GM18909 (cell line): ENCODE measurements around the gene ADA.

Source experiments
- ATAC-seq: cut with Tn5 transposase; IDR thresholded peaks from one replicate; pipeline ENCODE4 v1.9.1; 2021; ENCODE audit warnings: mild to moderate bottlenecking; ENCODE audit not compliant: unreplicated experiment, poor library complexity

The ADA gene

DNA sequence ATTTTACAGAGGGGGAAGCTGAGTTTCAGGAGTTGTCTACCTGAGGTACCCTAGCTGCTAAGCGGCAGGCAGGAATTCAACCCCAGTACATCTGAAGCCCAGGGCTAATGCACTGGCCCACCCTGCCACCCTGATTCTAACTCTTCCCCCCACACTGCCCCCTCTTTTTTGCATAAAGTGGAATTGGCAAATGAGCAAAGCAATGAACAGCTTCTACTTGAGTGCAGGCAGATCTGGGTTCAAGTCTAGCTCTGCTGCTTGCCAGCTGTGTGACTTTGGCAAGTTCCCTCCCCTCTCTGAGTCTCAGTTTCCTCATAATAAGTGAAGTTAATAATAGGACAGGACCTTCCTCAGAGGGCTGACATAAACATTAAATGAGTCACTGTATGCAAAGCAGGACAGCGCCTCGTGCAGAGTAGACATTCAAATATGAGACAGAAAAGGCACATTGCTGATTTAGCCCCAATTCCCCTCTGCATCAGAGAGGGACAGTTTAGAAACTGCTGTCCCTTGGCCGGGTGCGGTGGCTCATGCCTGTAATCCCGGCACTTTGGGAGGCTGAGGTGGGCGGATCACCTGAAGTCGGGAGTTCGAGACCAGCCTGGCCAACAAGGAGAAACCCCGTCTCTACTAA is 4.7 kb downstream of the ADA start:
- ATAC-seq: peak; percentile 54

DNA sequence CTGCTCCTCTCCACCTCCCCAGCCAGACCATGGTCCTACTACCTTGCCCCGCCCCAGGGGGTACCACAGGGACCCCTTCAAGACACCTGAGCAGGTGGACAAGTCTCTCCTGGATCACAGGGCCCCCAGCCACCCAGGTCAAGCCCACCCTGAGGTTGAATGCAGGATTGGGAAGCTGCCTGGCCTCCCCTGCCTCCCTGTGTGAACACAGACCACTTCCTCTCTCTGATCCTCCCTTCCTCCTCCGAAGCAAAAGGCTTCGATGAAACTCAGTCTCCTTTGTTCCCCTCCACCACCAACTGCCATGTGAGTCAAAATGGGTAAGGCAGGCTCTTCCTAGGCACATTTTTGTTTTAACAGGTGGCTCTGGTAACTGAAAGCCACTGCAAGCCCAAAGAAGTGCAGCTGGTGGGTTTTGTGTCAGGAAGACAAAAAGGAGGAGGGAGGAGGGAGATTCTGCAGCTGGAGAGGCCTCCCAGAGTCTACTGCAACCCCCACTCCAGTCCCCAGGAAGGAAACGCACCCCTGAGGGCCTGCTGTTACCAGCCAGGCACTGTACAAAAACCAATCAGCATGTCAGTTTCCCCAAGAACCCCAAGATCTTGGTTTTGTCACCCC is 5.4 kb downstream of the ADA start:
- ATAC-seq: peak; percentile 26

DNA sequence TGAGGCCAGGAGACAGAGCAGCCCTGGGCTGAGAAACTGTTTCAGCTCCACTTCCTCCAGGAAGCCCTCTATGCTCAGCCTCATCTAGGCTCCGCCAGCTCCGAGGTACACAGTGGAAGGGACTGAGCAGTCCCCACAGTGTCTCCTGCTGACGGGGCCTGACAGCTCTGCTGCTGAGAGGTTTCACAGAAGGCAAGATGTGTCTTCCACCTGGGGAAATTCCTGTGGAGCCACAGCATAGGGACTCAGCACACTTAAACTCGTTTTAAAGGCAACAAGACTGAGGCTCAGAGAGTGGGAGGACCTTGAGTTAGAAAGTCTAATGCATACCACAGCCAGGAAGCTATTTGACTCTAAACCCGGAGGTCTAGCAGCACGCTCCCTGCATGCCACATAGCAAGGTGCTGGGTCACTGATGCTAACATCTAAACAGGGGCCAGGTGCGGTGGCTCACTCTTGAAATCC is 6.8 kb downstream of the ADA start:
- no peak for ATAC-seq

DNA sequence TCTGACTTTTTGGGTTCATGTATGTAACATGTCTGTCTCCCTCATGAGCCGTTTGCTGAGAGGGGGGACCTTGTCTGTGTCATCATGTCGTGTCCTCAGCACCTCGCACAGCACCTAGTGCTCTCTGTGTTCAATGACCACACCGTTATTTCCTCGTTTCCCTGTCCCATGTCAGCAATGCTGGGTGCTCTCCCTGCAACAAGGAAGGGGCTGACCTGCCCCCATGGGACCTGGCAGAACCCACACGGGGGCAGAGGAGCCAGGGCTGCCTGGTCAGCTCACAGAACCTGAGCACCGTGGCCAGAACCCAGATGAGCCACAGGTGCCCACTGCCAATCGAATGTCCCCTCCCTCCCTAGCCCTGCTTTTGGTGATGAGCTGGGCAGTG is 7.3 kb downstream of the ADA start:
- ATAC-seq: no peak

DNA sequence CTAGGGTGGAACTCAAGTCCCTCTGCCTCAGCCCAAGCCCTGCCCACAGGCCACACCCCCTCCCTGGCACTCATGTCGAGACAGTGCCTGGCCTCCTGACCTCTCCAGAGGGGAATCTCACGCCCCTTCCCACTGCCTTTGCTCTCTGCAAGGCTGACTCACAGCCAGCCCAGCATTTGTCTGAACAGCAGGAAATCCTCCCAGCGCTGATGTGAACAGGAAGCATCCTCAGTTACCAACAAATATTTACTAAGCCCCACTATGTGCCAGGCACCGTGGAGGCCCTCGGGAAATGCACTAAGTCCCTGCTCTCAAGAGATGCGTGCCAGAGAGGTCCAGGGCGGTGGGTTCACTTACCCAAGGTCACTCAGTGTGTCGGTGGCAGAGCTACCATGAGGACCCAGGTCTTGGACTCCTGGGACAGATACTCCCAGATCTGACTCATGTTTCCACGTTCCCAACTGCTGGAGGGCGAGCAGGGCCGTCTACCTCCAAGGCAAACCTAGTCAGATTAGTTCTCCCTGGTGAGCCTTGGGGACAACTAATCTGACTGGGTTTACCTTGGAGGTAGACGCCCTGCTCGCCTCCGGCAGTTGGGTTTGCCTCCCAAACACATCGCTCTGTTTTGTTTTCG is 7.8 kb downstream of the ADA start:
- no peak for ATAC-seq

DNA sequence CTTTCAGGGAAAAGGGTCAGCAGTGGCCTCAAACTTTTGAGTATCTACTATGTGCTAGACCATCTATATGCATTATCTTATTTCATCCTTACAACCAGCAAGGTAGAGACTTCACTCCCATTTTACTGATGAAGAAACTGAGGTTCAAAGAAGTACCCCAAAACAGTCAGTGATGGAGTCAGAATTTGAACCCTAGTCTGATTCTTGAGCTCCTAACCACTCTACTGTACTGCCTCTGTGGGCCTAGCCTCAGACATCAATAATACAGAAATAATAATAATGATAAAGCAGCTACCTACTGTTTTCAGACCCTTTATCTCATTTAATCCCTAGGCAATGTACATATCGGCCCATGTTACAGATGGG is 8.4 kb downstream of the ADA start:
- ATAC-seq: no peak

DNA sequence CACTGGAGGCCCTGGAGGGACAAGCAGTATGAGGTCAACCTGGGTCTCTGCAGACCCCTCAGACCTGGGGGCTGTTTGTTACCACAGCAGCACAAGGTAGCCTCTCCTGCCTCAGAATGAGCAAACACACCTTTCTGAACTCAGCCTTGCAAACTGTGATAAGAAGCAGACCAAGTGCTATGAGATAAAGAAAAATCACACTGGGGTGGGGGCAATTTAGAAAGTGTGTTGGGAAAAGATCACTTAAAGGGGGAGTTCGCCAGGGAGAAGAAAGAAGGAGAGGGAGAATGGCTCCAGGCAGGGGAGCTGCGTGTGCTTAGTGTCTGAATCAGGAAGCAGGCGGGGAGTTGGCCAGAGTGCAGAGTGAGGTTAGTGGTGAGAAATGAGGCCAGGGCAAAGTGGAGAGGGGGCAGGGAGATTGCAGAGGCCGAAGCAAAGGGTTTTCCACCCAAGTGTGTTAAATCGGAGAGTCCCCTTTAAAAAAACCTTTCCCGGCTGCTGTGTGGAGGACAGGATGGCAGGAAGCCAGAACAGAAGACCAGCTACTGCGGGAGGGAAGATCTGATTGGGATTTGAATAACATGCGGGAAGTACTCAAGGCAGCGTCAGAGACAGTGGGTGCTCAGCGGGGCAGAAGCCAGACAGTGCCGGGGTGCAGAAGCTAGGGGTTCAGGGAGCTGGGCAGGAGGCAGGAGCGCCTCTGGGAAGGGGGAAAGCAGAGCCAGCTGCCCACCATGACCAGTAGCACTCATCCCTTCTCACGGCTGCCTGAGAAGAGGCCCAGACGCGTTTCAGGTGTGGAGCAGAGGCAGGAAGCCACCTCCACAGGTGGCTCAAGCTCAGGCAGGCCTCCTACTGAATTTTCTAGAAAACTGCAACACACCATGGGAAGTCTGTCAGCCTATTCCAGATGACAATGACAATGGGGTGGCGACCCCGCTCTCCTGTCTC is 9.0 kb downstream of the ADA start:
- ATAC-seq: no peak

DNA sequence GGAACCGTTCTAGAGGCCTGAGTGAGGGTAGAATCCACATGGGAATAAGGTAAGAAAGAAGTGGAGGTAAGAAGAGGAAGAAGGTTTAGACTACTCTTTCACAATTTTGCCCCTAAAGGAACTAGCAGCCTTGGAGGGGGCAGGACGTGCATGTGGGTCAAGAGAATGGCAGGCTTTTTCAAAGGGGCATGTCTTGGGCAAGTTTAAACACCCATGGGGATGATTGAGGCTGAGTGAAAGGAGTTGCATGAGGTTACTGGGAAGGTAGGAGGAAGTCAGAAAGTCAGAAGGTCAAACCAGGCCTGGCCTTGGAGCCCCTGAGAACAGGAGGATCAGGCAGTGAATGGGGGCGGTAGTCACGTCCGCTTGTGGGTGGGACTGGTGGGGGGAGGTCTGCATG is 10.2 kb downstream of the ADA start:
- ATAC-seq: no peak

DNA sequence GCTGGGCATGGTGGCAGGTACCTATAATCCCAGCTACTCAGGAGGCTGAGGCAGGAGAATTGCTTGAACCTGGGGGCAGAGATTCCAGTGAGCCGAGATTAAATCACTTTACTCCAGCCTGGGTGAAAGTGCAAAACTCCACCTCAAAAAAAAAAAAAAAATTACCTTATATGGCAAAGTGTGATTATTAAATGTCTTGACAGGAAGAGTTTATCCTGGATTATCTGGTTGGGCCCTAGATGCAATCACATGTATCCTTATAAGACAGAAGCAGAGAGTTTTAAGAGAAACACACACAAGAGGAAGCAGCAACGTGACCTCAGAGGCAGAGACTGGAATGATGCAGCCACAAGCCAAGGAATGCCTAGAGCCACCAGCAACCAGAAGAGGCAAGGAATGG is 11.0 kb downstream of the ADA start:
- ATAC-seq: no peak

DNA sequence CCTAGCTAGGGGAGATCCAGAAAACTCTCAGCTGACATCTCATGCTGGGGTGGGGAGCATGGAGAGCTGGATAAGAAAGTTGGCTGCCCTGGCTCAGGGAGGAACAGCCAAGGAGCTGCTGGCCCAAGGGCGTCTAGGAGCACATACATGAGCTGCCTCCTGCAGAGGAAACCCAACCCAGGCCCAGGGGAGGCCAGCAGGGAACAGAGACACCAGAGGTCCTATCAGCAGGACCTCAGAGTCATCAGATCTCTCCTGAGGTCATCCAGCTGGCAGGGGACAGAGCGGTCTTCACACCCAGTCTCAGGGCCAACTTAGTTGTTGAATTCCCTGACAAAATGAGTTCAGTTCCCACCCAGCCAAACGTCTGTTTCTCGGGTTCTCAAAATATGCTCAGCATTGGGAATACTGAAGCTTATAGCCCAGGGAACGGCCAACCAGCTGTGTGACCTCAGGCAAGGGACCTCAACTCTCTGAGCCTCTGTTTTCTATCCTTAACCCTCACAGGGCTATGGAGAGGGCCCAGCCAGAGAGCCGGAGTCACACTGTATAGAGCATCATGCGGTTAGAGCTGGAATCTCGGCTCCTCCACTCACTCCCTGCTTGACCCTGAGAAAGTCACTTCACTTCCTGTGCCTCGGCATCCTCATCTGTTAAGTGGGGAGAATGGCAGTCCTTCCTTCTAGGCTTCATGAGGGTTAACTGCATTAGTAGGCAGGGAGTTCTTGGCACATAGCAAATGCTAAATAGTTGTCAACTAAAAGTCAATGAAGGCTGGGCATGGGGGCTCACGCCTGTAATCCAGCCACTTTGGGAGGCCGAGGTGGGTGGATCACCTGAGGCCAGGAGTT is 13.8 kb downstream of the ADA start:
- ATAC-seq: no peak

DNA sequence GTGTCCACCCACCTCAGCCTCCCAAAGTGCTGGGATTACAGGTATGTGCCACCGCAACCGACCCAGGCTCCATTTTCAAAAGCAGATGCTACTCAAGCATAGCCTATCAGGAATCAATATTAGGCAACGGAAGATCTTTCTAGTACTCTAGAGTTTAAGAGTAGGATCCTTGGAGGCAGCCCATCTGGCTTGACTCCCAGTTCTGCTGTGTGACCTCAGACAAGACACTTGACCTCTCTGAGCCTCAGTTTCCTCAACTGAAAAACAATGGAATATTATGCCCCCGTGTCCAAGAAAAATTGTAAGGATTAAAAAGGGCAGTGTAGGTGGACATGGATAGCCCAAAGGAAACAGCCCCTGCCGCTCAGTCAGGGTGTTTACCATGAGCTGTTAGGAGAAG is 14.5 kb downstream of the ADA start:
- no peak for ATAC-seq

DNA sequence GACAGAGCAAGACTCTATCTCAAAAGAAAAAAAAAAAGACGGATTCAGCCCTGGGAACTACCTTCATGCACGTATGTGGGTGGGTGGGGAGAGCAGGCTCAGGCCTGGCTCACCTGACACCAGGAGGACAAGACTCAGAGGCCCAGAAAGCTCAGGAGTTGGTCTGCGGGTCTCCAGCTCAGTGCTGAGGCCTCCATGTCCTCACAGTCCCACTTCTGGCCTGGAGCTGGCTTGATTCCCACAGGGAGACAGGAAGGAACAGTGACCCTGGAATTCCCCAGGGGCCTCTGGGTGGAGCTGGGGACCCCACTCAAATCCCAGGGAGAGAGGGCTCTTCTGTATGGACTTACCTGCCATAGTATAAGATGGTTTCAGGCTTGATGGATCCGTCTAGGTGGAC is 15.6 kb downstream of the ADA start:
- ATAC-seq: no peak

DNA sequence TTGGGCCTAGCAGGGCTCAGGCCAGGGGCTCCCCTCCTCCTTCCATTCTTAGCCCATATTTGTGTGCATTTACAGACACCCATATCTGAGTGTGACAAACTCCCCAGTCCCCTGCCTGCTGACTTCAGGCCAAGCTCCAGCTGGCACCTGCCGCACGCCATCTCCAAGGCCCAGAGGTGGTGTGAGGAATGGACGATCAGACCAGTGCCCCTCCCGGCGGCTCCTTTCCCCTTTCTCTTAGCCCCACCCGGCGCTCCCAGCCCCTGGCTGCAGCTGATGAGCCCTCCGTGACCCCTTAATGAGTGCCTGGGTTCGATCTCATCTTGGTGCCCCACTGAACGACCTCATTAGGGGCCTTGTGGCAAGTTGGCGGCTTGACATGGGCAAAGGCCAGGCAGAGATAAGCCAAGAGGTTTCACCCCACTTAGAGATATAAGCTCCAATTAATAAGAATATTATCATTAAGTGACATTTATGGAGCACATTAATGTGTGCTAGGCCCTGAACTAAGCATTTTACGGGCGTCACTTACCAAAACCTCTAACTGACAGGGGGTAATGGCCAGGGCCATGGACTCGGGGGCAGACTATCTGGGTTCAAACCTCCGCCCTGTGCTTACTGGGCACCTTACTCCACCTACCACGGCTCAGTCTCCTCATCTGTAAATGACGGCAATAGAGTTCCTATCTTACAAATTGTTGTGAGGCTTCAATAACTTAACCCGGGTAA is 17.5 kb downstream of the ADA start:
- no peak for ATAC-seq

DNA sequence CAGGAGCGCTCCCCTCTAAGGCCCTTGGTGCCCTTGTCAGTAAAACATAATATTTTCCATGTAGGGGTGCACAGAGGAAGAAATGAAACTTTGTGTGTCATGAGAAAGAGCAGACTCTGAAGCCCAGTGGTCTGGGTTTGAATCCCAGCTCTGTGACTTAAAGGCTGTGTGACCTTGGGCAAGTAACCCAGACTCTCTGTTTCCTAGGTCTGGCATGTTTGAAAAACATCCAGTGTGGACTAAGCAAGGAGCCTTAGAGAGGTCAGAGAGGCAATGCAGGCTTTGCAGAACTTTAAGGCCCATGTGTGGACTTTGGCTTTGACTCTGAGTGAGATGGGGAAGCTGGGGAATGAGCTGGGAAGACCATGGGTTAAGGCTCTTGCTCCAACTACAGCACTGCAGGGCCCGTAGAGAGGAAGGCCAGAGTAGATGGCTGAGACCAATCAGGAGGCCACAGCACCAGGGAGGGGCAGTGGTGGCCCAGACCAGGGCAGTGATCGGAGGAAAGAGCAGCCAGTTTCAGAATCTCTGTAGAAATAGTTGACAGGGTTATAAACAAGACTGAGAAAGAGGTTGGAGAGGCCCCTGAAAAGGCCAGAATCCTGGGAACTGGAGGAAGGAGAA is 18.2 kb downstream of the ADA start:
- no peak for ATAC-seq

DNA sequence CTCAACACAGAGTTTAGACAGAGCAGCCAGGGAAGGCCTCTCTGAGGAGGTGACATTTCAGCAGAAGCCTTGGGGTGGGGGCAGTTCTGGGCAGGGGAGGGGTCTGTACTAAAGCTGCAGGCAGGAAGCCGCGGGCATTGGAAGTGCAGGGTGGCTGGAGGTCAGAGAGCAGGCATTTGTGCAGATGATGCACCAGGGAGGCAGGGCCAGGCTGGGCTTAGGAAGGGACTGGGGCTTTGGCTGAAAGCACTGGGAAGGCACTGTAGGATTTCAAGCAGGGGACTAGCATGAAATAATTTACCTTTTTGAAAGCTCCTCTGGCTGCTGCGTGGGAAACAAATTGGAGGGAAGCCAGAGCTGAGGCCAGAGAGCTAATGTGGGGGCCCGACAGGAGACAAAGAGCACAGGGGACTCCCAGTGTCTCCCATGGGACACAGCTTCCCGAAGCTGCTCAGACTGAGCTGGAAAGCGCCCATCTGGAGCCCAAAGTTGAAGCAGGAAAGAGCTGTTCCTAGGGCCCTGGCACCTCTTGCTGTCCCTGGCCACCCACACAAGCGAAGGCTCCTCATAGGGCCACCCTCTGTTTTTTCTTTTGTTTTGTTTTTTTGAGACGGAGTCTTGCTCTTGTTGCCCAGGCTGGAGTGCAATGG is 19.3 kb downstream of the ADA start:
- no peak for ATAC-seq

DNA sequence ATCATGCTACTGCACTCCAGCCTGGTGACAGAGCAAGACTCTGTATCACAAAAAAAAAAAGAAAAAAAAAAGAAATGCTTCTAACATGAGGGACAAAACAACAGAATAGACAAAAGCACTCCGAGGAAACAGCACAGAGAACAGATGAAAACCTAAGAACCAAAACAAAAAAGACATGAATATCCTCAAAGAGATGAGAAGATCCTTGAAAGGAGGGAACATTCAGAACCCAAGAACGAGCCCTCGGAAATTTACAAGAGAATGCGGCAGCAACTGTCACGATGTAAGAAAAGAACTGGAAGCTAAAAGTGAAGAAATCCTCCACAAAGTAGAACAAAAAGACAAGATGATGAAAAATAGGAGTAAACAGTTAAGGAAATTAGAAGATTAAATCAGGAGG is 21.2 kb downstream of the ADA start:
- no peak for ATAC-seq

DNA sequence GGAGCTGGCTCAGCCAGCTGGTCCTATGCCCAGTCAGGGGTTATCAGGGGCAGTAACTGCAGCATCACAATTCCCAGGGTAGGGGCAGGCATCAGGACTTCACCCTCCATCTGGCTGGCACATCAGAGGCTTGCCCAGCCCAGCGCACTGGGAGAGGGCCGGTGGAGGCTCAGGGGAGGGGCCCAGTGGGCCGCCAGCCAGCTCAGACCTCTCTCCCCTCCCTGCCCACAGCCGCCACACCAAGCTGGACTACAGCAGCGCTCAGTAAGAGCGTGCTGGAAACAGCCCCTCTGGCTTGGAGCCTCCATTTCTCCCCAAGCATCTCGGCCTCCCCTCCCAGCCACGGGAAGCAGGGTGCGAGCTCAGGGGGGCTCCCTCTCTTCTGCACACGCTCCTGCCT is 22.0 kb downstream of the ADA start:
- no peak for ATAC-seq

DNA sequence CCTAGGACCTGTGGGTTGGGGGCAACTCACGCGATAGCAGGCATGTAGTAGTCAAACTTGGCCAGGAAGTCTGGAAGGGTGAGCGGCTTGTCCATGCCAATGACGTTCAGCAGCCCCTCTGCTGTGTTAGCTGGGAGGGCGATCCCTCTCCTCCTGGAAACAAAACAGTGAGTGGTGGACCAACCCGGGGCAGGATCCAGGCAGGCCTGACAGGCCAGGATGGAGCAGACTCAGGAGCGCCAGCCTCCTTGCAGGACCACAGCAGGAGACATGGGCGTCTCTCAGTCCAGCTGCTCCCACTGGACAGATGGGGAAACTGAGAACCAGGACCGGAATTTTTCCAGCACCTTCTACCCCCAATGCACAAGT is 22.5 kb downstream of the ADA start:
- no peak for ATAC-seq
